K562 (cell line): Measurements from ENCODE around the gene TLCD5. TPM values are rescaled to one million over a fixed set of nuclear protein-coding genes. Genes with fewer than 3 reads are reported as not detected.
A peak's percentile ranks its signal among the peaks of the same experiment; 100 is the strongest.

Experiments
- ATAC-seq: fragments of 200-7000 bp; cut with Tn5 transposase; 3 replicates; pipeline ENCODE4 v1.9.1; 2020; ENCODE audit warnings: moderate library complexity
- BruUV-seq: library from RNA; stranded (reverse); fragments of 400-500 nt; replicated peaks from 2 replicates; lab custom pipeline; 2021; lab: Mats Ljungman, UMichigan
- CTCF ChIA-PET: fragments of 300-600 bp; formaldehyde crosslinking; extraction: SDS; loops from one replicate; lab custom pipeline; 2021; ENCODE audit warnings: low intra/inter-chr PET ratio; lab: Yijun Ruan, JAX
- POLR2A ChIA-PET: fragments of 300-600, 350-650 bp; sonication (Branson Sonifier 250); formaldehyde crosslinking; extraction: SDS; loops from one replicate; lab custom pipeline; 2021; ENCODE audit warnings: antibody characterized with exemption, inconsistent platforms; lab: Yijun Ruan, JAX
- DNase-seq, 4 experiments: peaks; one replicate each; pipeline versions ENCODE4 v3.0.0 to v3.0.0-alpha.2; 2011 to 2018; ENCODE audit warnings: low spot score in 3 of 4, mixed read lengths in 3 of 4; ENCODE audit errors: extremely low read depth in 1 of 4
- FAIRE-seq: peaks from 2 replicates; lab custom pipeline; 2011; peaks lifted over from hg19 to GRCh38; lab: Jason Lieb, UNC
- H2AFZ ChIP-seq: 2 replicates; pipeline ENCODE4 v1.6.0; 2011; ENCODE audit warnings: low read depth, low read length, control low read depth, inconsistent platforms
- H3K27ac ChIP-seq: fragments of 200-600 bp; 3 replicates; pipeline ENCODE4 v1.8.0; 2011; ENCODE audit warnings: low read depth, mild to moderate bottlenecking, control low read depth, inconsistent platforms, low read length, moderate library complexity, mixed read lengths; ENCODE audit errors: extremely low read depth
- H3K27me3 ChIP-seq, 2 experiments: fragments of 300-600 bp in 1 of 2; 2 replicates in 1 of 2; 3 replicates in 1 of 2; pipeline versions ENCODE4 v1.6.0 to v1.8.0; 2011; ENCODE audit warnings: inconsistent platforms in 2 of 2, low read length in 2 of 2, mild to moderate bottlenecking in 1 of 2, mixed read lengths in 1 of 2, moderate library complexity in 1 of 2; ENCODE audit not compliant: control insufficient read depth in 2 of 2, insufficient read depth in 2 of 2
- H3K36me3 ChIP-seq: fragments of 300-600 bp; 3 replicates; pipeline ENCODE4 v1.8.0; 2011; ENCODE audit warnings: mild to moderate bottlenecking, low read length, inconsistent platforms; ENCODE audit not compliant: control insufficient read depth, insufficient read depth
- H3K4me1 ChIP-seq, 2 experiments: fragments of 200-600 bp in 1 of 2; replicated peaks in 1 of 2; 2 replicates in 1 of 2; 3 replicates in 1 of 2; pipeline versions ENCODE4 v1.5.1 to v1.8.0; 2011; ENCODE audit warnings: inconsistent platforms in 2 of 2, low read length in 2 of 2, mild to moderate bottlenecking in 1 of 2, mixed read lengths in 1 of 2, moderate library complexity in 1 of 2; ENCODE audit not compliant: control insufficient read depth in 2 of 2, insufficient read depth in 2 of 2
- H3K4me2 ChIP-seq: 2 replicates; pipeline ENCODE4 v1.6.1; 2011; ENCODE audit warnings: low read length, control low read depth, inconsistent platforms, mixed read lengths; ENCODE audit not compliant: insufficient read depth
- H3K4me3 ChIP-seq: fragments of 200-600 bp; sonication (generic), shearing (Covaris generic); 2 replicates; pipeline ENCODE4 v1.5.1; 2016; ENCODE audit warnings: control low read depth, inconsistent platforms
- H3K79me2 ChIP-seq: fragments of 200-600 bp; 3 replicates; pipeline ENCODE4 v1.8.0; 2011; ENCODE audit warnings: low read length, inconsistent platforms; ENCODE audit not compliant: control insufficient read depth, insufficient read depth
- H3K9ac ChIP-seq, 2 experiments: 2 replicates each; pipeline versions ENCODE4 v1.6.0 to v1.6.1; 2011; ENCODE audit warnings: low read depth in 2 of 2, low read length in 2 of 2, control low read depth in 1 of 2, inconsistent platforms in 1 of 2, mild to moderate bottlenecking in 1 of 2, mixed read lengths in 1 of 2; ENCODE audit not compliant: insufficient read depth in 1 of 2
- H3K9me1 ChIP-seq: one replicate; pipeline ENCODE4 v1.6.0; 2011; ENCODE audit warnings: inconsistent platforms, mild to moderate bottlenecking, low read length, moderate library complexity; ENCODE audit not compliant: control insufficient read depth, insufficient read depth
- H3K9me3 ChIP-seq: replicated peaks from 2 replicates; pipeline ENCODE4 v1.5.1; 2011; ENCODE audit warnings: low read depth, low read length, inconsistent platforms; ENCODE audit not compliant: control insufficient read depth, insufficient read depth
- H4K20me1 ChIP-seq: replicated peaks from 2 replicates; pipeline ENCODE4 v1.6.1; 2011; ENCODE audit warnings: low read length, inconsistent platforms, mixed read lengths; ENCODE audit not compliant: control insufficient read depth, insufficient read depth
- CTBP1 ChIP-seq: fragments of 450-650 bp; IDR thresholded peaks from 2 replicates; pipeline ENCODE4 v1.6.1; 2016; ENCODE audit warnings: borderline replicate concordance
- EGR1 ChIP-seq: fragments of 450-650 bp; conservative IDR thresholded peaks from 2 replicates; pipeline ENCODE4 v1.6.1; 2017; ENCODE audit warnings: mild to moderate bottlenecking
- ETV6 ChIP-seq, 3 experiments: fragments of 150-350 bp in 1 of 3; sonication (generic) in 1 of 3; formaldehyde crosslinking in 1 of 3; IDR thresholded peaks; 2 replicates each; pipeline versions ENCODE4 v1.6.1 to v1.8.0; 2014 to 2022; ENCODE audit warnings: borderline replicate concordance in 2 of 3, low read depth in 2 of 3, antibody characterized with exemption in 1 of 3, low read length in 1 of 3, mild to moderate bottlenecking in 1 of 3, missing genetic modification reagents in 1 of 3
- HINFP ChIP-seq: fragments of 450-650 bp; conservative IDR thresholded peaks from 2 replicates; pipeline ENCODE4 v1.6.1; 2016; ENCODE audit warnings: missing genetic modification characterization, low read depth, mild to moderate bottlenecking, control low read depth, missing compliant biosample characterization
- HMGN3 ChIP-seq: IDR thresholded peaks from 2 replicates; pipeline ENCODE4 v1.6.1; 2011; ENCODE audit warnings: borderline replicate concordance, low read depth, mild to moderate bottlenecking, mixed read lengths, low read length; ENCODE audit not compliant: insufficient read length; ENCODE audit errors: extremely low read depth
- RERE ChIP-seq: sonication (generic); formaldehyde crosslinking; IDR thresholded peaks from 2 replicates; pipeline ENCODE4 v1.8.0; 2023; ENCODE audit warnings: missing genetic modification reagents, mild to moderate bottlenecking, borderline replicate concordance
- ZNF354B ChIP-seq: fragments of 250-450 bp; sonication (Bioruptor Pico); IDR thresholded peaks from 2 replicates; pipeline ENCODE4 v1.4.0; 2020
- WGBS: fragments of 100-300 bp; shearing (Covaris generic); methylation state at CpG from one replicate; pipeline ENCODE4 v1.1.6; 2016; ENCODE audit warnings: low coverage, mixed read lengths; ENCODE audit not compliant: insufficient coverage; ENCODE audit errors: missing lambda C conversion rate; 5-methylcytosine and 5-hydroxymethylcytosine counted together
- in situ Hi-C: fragments of 300-500 bp; cut with MboI; formaldehyde crosslinking; loops from 4 replicates; pipeline ENCODE4 v1.15.0; 2018; ENCODE audit warnings: inconsistent platforms, mixed read lengths
- intact Hi-C: fragments of 100-400 bp; cut with micrococcal nuclease; formaldehyde crosslinking; loops from 2 replicates; pipeline ENCODE4 v1.14.2; 2022
- polyA plus RNA-seq, 8 experiments: library from polyadenylated mRNA; depleted of rRNA in 4 of 8; stranded (reverse) in 5 of 8; unstranded in 3 of 8; fragments of >200 nt; fragmentation: Nextera tagmentation in 2 of 8; fragmentation: Illumina TruSeq in 1 of 8; extraction: Ambion mirVana in 2 of 8; extraction: Trizol in 1 of 8; gene quantifications; 2 replicates each; pipeline versions ENCODE4 v1.2.1 to v1.2.3, GENCODE V29; 2011 to 2014; ENCODE audit warnings: inconsistent platforms in 1 of 8, missing spikeins in 1 of 8
- total RNA-seq, 7 experiments: library from RNA; depleted of rRNA in 6 of 7; stranded (reverse); fragments of >200 nt in 6 of 7; fragmentation: Illumina TruSeq in 2 of 7; extraction: Trizol in 2 of 7; gene quantifications; 2 replicates each; pipeline versions ENCODE4 v1.2.1 to v1.2.3, GENCODE V29; 2011 to 2021; ENCODE audit warnings: low replicate concordance in 1 of 7

The TLCD5 gene
- total and polyA plus RNA-seq, 9 of the 15 experiments (the other 6 are each of a cell fraction or from before 2014, with no cell fraction given), result 0.94 to 5.1 (median 1.6) TPM

GRCh38 chr11:120350637-120351036, 25.5 kb downstream of the TLCD5 start:
- BruUV-seq, result no TSS peak
- Histone ChIP-seq H3K4me3 (no peak overlapping the region), H3K36me3 (no peaks in the 10 kb centered on the region; the same call in 2 of the 3 replicates), H3K9me1 (no peaks in the 10 kb centered on the region), H3K9ac (no peak overlapping the region), H3K4me2 (no peak overlapping the region), H3K9me3 (0 out of 2 replicates have a peak, but pooled peaks cover 2% of the 10 kb centered on the region), H3K27ac (no peak overlapping the region), H3K27me3 (no peaks in the 10 kb centered on the region), H3K4me1 (peaks cover 5 to 9% of the 10 kb centered on the region in 2 experiments; a peak in 3 of 5 replicates), H4K20me1 (peaks cover 29% of the 10 kb centered on the region), H3K79me2 (peaks cover 94% of the 10 kb centered on the region), H2AFZ (no peak overlapping the region)
- in situ Hi-C loops (no loop called here), intact Hi-C loops (no loop called here)
- no peak for ATAC-seq
- TF ChIP-seq HMGN3 (no peak), ETV6 (IDR thresholded peaks at IDR 0.05; ENCODE audit: borderline replicate concordance in 1 of 2, low read depth in 2 of 2, low read length in 1 of 2) (no peak), ETV6 (CRISPR knock-in tag; IDR thresholded peaks at IDR 0.05; ENCODE audit: borderline replicate concordance) (no peak)
- FAIRE-seq, result no peak
- no peak for DNase-seq
- CTCF ChIA-PET, result no interaction called here
- POLR2A ChIA-PET, result no interaction called here

GRCh38 chr11:120352405-120352804, 27.3 kb downstream of the TLCD5 start:
- FAIRE-seq (no peak), DNase-seq (peak in 3 of 4 experiments; percentile 16 to 48 (median 22)), ATAC-seq (peak; percentile 66)
- BruUV-seq, result no TSS peak
- TF ChIP-seq HINFP, result no peak
- TF ChIP-seq CTBP1, result no peak
- TF ChIP-seq EGR1, result 0 out of 2 replicates have a peak, but pooled peaks have one; percentile 6
- TF ChIP-seq ZNF354B (CRISPR knock-in tag), result no peak
- TF ChIP-seq RERE (CRISPR knock-in tag), result no peak
- peaks cover 91% of the 10 kb centered on the region for H3K79me2 ChIP-seq
- intact Hi-C loops (no loop called here), in situ Hi-C loops (no loop called here)
- WGBS, result 9% methylated on average over 6 of the region's 6 CpGs
- POLR2A ChIA-PET, result interaction anchor here (2.2 kb wide), 1 partner anchor 13 kb away, joined by 5 read pairs; no protein-coding TSS in a partner anchor
- CTCF ChIA-PET, result no interaction called here
- H3K4me1 ChIP-seq, result peaks cover 5 to 9% of the 10 kb centered on the region in 2 experiments; a peak in 3 of 5 replicates
- H3K36me3 ChIP-seq, result no peaks in the 10 kb centered on the region; the same call in 1 of the 3 replicates
- no peaks in the 10 kb centered on the region for H3K9me1 ChIP-seq
- no peak overlapping the region for H3K4me2 ChIP-seq
- H2AFZ ChIP-seq, result no peak overlapping the region
- peaks cover 25% of the 10 kb centered on the region for H4K20me1 ChIP-seq
- no peak overlapping the region for H3K27ac ChIP-seq
- peak overlapping the region in 1 of 2 experiments; percentile 42; a peak in 1 of 4 replicates for H3K9ac ChIP-seq
- 0 out of 2 replicates have a peak, but pooled peaks cover 2% of the 10 kb centered on the region for H3K9me3 ChIP-seq
- no peak overlapping the region for H3K4me3 ChIP-seq
- no peaks in the 10 kb centered on the region for H3K27me3 ChIP-seq
